OCI-LY1 (cell line): Measurements from ENCODE around the gene TTC9.

Experiments used
- CTCF ChIP-seq: fragments of 200-600 bp; sonication (generic), shearing (Covaris generic); IDR thresholded peaks from 2 replicates; pipeline ENCODE4 v1.5.1; 2017; ENCODE audit warnings: mild to moderate bottlenecking, antibody characterized with exemption, low read length, moderate library complexity, mixed read lengths
- EZH2 ChIP-seq: fragments of 200-600 bp; sonication (generic), shearing (Covaris generic); IDR thresholded peaks from 2 replicates; pipeline ENCODE4 v1.8.0; 2017; ENCODE audit warnings: borderline replicate concordance, mixed run types, mild to moderate bottlenecking, antibody characterized with exemption, low read length, moderate library complexity, mixed read lengths

DNA sequence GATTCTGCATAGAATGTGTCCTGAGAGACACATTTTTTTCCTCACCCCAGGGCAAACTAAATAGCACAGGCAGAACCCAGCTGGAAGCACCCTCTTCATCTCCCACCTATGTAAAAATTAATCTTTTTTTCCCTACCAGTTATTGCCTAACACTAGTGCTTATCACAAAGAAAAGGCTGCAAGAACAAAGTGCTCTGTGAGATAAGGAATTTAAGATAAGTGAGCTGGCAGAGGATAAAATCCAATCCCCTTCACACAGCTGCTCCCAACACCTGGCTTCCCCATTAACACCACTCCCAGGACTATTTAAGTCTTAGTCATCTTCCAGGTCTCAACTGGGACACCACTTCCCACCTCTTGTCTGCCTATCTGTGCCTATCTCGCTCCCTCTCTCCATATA is 75.2 kb downstream of the TTC9 start:
- TF ChIP-seq EZH2 (no peak), CTCF (no peak)
